Osteoblast (primary cell): ENCODE measurements around the gene DMBX1. TPM values are rescaled to one million over a fixed set of nuclear protein-coding genes. Genes with fewer than 3 reads are reported as not detected.

Experiments
- DNase-seq: peaks from one replicate; pipeline ENCODE4 v3.0.0; 2011; ENCODE audit warnings: low spot score, mixed read lengths; ENCODE audit not compliant: insufficient read length; ENCODE audit errors: missing footprints
- H2AFZ ChIP-seq: 2 replicates; pipeline ENCODE4 v1.6.0; 2011; ENCODE audit warnings: mild to moderate bottlenecking, low read length
- H3K27ac ChIP-seq: 2 replicates; pipeline ENCODE4 v1.5.1; 2011; ENCODE audit warnings: mild to moderate bottlenecking, low read depth, low read length, moderate library complexity
- H3K27me3 ChIP-seq: 2 replicates; pipeline ENCODE4 v1.6.0; 2012; ENCODE audit warnings: mild to moderate bottlenecking, control low read depth, inconsistent platforms, low read length, moderate library complexity; ENCODE audit not compliant: insufficient read depth
- H3K36me3 ChIP-seq: 2 replicates; pipeline ENCODE4 v1.5.1; 2011; ENCODE audit warnings: mild to moderate bottlenecking, low read length, control low read depth, moderate library complexity; ENCODE audit not compliant: insufficient read depth
- H3K4me1 ChIP-seq: 2 replicates; pipeline ENCODE4 v1.5.1; 2011; ENCODE audit warnings: mild to moderate bottlenecking, low read length, control low read depth, moderate library complexity; ENCODE audit not compliant: insufficient read depth
- H3K4me2 ChIP-seq: 2 replicates; pipeline ENCODE4 v1.6.0; 2011; ENCODE audit warnings: mild to moderate bottlenecking, low read length; ENCODE audit not compliant: insufficient read depth
- H3K4me3 ChIP-seq: fragments of 200-600 bp; sonication (generic); 3 replicates; pipeline ENCODE4 v1.5.1; 2012; ENCODE audit warnings: mild to moderate bottlenecking, low read length, inconsistent platforms; ENCODE audit not compliant: insufficient read depth
- H3K79me2 ChIP-seq: 2 replicates; pipeline ENCODE4 v1.6.0; 2012; ENCODE audit warnings: mild to moderate bottlenecking, low read length, control low read depth, inconsistent platforms; ENCODE audit not compliant: insufficient read depth
- H3K9me3 ChIP-seq: 2 replicates; pipeline ENCODE4 v1.5.1; 2011; ENCODE audit warnings: low read depth, low read length, control low read depth
- H4K20me1 ChIP-seq: 2 replicates; pipeline ENCODE4 v1.6.0; 2012; ENCODE audit warnings: mild to moderate bottlenecking, low read length, control low read depth; ENCODE audit not compliant: insufficient read depth
- total RNA-seq: library from RNA; depleted of rRNA; stranded (reverse); fragments of >200 nt; gene quantifications from 2 replicates; pipeline ENCODE4 v1.2.3, GENCODE V29; 2012
- TF ChIP-seq, protein P1 (sequence below): IDR thresholded peaks from 2 replicates; pipeline ENCODE4 v1.5.1; 2011; ENCODE audit warnings: mild to moderate bottlenecking, low read depth, low read length, moderate library complexity; ENCODE audit errors: extremely low read depth

DMBX1 gene
- total RNA-seq, 1 donor = not detected

DNA sequence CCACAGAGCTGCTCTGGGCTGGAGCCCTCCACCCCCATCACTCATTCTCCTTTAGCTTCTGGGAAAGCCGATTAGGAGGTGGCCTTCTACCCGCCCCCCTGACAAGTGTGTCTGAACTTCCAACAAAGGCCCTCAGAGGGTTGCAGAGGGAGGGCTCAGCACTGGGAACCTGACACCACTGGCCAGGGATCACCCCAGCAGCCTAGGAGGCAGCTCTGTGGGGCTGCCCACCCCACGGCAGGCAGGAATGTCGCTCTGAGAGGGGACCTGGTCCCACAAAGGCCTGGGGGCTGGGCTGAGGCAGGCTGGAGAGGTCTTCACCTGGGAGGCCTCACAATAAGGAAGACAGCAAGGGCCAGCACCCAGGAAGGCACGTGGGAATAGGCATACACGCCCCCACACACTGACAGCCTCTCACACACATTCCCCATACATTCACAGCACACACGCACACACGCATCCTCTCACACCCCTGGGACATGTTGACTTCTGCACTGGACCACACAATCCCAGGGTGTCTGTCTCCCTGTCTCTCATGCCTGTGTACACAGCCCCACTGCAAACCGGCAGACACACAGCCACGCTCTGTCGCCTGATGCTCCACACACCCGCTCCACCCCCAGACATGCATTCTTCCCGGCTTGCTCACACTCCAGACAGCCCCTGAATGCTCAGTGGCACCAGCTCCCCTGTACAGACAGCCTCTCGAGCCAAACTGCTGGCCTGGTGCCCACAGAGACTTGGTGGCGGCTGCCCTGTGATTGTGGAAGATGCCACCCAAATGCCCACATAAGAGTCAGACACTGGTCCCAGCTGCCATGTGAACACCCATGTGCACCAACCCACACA is 30.7 kb downstream of the DMBX1 start:
- peak; percentile 98 for DNase-seq
- H3K9me3 ChIP-seq = no peaks in the 10 kb centered on the region
- peaks cover 5% of the 10 kb centered on the region for H3K27me3 ChIP-seq
- TF ChIP-seq, protein P1, sequence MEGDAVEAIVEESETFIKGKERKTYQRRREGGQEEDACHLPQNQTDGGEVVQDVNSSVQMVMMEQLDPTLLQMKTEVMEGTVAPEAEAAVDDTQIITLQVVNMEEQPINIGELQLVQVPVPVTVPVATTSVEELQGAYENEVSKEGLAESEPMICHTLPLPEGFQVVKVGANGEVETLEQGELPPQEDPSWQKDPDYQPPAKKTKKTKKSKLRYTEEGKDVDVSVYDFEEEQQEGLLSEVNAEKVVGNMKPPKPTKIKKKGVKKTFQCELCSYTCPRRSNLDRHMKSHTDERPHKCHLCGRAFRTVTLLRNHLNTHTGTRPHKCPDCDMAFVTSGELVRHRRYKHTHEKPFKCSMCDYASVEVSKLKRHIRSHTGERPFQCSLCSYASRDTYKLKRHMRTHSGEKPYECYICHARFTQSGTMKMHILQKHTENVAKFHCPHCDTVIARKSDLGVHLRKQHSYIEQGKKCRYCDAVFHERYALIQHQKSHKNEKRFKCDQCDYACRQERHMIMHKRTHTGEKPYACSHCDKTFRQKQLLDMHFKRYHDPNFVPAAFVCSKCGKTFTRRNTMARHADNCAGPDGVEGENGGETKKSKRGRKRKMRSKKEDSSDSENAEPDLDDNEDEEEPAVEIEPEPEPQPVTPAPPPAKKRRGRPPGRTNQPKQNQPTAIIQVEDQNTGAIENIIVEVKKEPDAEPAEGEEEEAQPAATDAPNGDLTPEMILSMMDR = no peak
- peak overlapping the region; percentile 22 for H3K27ac ChIP-seq
- no peaks in the 10 kb centered on the region for H4K20me1 ChIP-seq
- peak overlapping the region; percentile 16 for H3K4me3 ChIP-seq
- no peak overlapping the region for H2AFZ ChIP-seq
- no peaks in the 10 kb centered on the region for H3K79me2 ChIP-seq
- H3K4me1 ChIP-seq = peaks cover 29% of the 10 kb centered on the region
- peak overlapping the region; percentile 59 for H3K4me2 ChIP-seq
- H3K36me3 ChIP-seq = no peaks in the 10 kb centered on the region

DNA sequence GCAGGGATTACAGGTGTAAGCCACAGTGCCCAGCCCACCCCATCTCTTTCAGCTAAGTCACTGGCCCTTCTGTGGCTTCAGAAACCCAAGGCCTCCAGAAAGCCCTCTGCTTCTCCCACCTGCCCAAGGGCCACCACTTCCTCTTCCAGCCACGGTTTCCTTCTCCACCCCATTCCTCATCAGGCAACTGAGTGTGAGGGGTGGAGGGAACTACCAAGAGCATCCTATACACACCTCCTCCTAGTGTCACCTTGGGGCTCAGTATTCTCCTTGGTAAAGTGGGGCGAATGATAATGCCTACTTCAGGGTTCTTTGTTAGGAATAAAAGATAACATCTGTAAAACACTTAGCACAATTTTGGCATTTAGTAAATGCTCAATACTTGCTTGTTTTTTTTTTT is 31.8 kb downstream of the DMBX1 start:
- Histone ChIP-seq H3K27ac (no peak overlapping the region), H3K27me3 (peaks cover 9% of the 10 kb centered on the region), H2AFZ (no peak overlapping the region), H3K4me3 (no peak overlapping the region), H3K36me3 (no peaks in the 10 kb centered on the region), H3K79me2 (no peaks in the 10 kb centered on the region), H3K9me3 (no peaks in the 10 kb centered on the region), H3K4me1 (peaks cover 29% of the 10 kb centered on the region), H3K4me2 (no peak overlapping the region), H4K20me1 (no peaks in the 10 kb centered on the region)
- no peak for DNase-seq
- TF ChIP-seq, protein P1 = no peak

DNA sequence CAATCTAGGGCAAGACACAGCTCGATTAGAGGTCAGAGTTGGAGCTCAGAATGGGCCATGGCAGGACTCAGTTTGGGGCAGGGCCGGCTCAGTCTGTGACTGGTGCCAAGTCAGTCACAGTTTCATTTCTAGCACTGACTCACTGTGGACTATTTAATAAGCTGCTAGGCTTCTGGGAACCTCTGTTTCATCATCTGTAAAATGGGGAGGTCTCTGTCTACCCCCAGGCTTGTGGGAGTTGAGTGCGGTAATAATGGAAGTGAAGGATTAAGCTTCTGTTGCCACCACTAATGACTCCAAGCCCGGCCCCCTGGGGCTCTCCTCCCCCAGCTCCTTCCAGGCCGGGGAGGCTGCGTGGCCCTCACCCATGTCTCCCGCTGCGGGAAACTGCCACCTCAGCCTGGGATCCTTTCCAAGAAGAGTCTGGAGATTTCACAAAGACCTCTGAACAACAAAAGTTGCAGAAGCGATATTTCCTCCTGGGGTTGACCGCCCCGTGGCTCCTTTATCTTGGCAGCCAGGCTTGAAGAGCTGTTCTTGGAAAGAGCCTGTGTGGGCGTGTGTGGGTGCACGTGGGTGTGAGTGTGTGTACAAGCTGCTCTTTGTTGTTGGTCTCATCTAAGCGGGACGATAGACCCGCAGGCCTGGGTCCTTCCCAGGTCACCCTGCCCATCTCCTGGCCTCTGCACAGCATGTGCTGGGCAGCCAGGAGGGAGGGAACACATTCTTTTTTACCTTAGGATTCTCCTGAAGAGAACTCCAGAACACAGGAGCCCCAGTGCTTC is 32.7 kb downstream of the DMBX1 start:
- Histone ChIP-seq H3K4me1 (peaks cover 29% of the 10 kb centered on the region), H3K9me3 (no peaks in the 10 kb centered on the region), H3K4me3 (no peak overlapping the region), H3K4me2 (peak overlapping the region; percentile 51), H3K79me2 (no peaks in the 10 kb centered on the region), H3K36me3 (no peaks in the 10 kb centered on the region), H3K27me3 (peaks cover 4% of the 10 kb centered on the region), H2AFZ (no peak overlapping the region), H4K20me1 (no peaks in the 10 kb centered on the region), H3K27ac (peak overlapping the region; percentile 24)
- DNase-seq = peak; percentile 93
- TF ChIP-seq, protein P1 = no peak

DNA sequence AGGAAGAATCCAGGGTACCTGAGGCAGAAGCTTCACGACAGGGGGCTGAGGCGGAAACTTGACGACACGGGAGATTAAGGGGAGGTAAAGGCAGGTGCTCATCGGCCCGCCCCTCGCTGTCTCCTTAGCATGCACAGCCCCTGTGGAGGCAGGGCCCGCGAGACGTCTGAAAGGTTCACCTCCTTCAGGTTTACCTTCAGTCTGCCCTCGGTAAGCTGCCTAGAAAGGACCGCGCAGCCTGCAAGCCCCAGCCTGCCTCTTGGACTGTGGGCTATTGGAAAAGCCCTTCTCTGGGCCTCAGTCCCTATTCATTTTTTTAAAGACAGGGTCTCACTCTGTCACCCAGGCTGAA is 33.3 kb downstream of the DMBX1 start:
- peaks cover 4% of the 10 kb centered on the region for H3K27me3 ChIP-seq
- no peak overlapping the region for H3K4me3 ChIP-seq
- H3K79me2 ChIP-seq = no peaks in the 10 kb centered on the region
- no peaks in the 10 kb centered on the region for H3K9me3 ChIP-seq
- H3K36me3 ChIP-seq = no peaks in the 10 kb centered on the region
- H2AFZ ChIP-seq = no peak overlapping the region
- H3K4me2 ChIP-seq = peak overlapping the region; percentile 51
- no peaks in the 10 kb centered on the region for H4K20me1 ChIP-seq
- DNase-seq = no peak
- H3K27ac ChIP-seq = peak overlapping the region; percentile 24
- TF ChIP-seq, protein P1 = no peak
- H3K4me1 ChIP-seq = peaks cover 29% of the 10 kb centered on the region
